K562 (cell line): Measurements from ENCODE around the gene ZNF672. TPM values are rescaled to one million over a fixed set of nuclear protein-coding genes. Genes with fewer than 3 reads are reported as not detected.

ENCODE experiments used
- CCNT2 ChIP-seq: IDR thresholded peaks from 2 replicates; pipeline ENCODE4 v1.6.1; 2011; ENCODE audit warnings: borderline replicate concordance, low read depth, mild to moderate bottlenecking, moderate library complexity, mixed read lengths, low read length; ENCODE audit not compliant: insufficient read length; ENCODE audit errors: extremely low read depth
- FOXA3 ChIP-seq, 2 experiments: fragments of 450-650 bp in 1 of 2; sonication (generic) in 1 of 2; formaldehyde crosslinking; IDR thresholded peaks in 1 of 2; conservative IDR thresholded peaks in 1 of 2; 2 replicates each; pipeline versions ENCODE4 v1.4.0 to v1.8.0; 2020 to 2022; ENCODE audit warnings: mild to moderate bottlenecking in 2 of 2, missing genetic modification reagents in 1 of 2
- FOXP1 ChIP-seq: sonication (generic); formaldehyde crosslinking; IDR thresholded peaks from 2 replicates; pipeline ENCODE4 v1.8.0; 2022; ENCODE audit warnings: mild to moderate bottlenecking, missing genetic modification reagents
- HSF4 ChIP-seq: fragments of 250-450 bp; sonication (Bioruptor Pico); IDR thresholded peaks from 2 replicates; pipeline ENCODE4 v2.1.2; 2022; ENCODE audit warnings: mild to moderate bottlenecking, moderate library complexity, borderline replicate concordance
- MLLT1 ChIP-seq, 2 experiments: fragments of 450-650 bp; IDR thresholded peaks; 2 replicates each; pipeline ENCODE4 v1.6.1; 2016
- MYC ChIP-seq, 2 experiments: fragments of 250-450 bp in 1 of 2; sonication (Bioruptor Pico) in 1 of 2; IDR thresholded peaks; 2 replicates each; pipeline versions ENCODE4 v1.5.1 to v1.6.1; 2012 to 2021; ENCODE audit warnings: low read depth in 2 of 2, borderline replicate concordance in 1 of 2, improper control_type of control experiment in 1 of 2, low read length in 1 of 2, mild to moderate bottlenecking in 1 of 2, moderate library complexity in 1 of 2
- NR2C1 ChIP-seq, 2 experiments: fragments of 450-650 bp; IDR thresholded peaks; 2 replicates each; pipeline ENCODE4 v1.6.1; 2017; ENCODE audit warnings: mild to moderate bottlenecking in 2 of 2, antibody characterized with exemption in 1 of 2, inconsistent platforms in 1 of 2, missing compliant biosample characterization in 1 of 2, missing genetic modification characterization in 1 of 2
- NRF1 ChIP-seq, 2 experiments: fragments of 450-650 bp; IDR thresholded peaks in 1 of 2; conservative IDR thresholded peaks in 1 of 2; 2 replicates each; pipeline ENCODE4 v1.6.1; 2014; ENCODE audit warnings: mild to moderate bottlenecking in 2 of 2
- PATZ1 ChIP-seq: fragments of 250-450 bp; sonication (Bioruptor Pico); IDR thresholded peaks from 2 replicates; pipeline ENCODE4 v1.5.0; 2020; ENCODE audit warnings: mild to moderate bottlenecking, borderline replicate concordance
- PPARD ChIP-seq: fragments of 250-450 bp; sonication (Bioruptor Pico); IDR thresholded peaks from 2 replicates; pipeline ENCODE4 v1.8.0; 2022; ENCODE audit warnings: inconsistent platforms, mild to moderate bottlenecking, moderate library complexity
- SPI1 ChIP-seq: IDR thresholded peaks from 2 replicates; pipeline ENCODE4 v1.6.1; 2011; ENCODE audit warnings: low read depth, low read length, control low read depth, borderline replicate concordance
- ZBTB1 ChIP-seq: sonication (generic); formaldehyde crosslinking; IDR thresholded peaks from 2 replicates; pipeline ENCODE4 v1.8.1; 2023; ENCODE audit warnings: missing genetic modification reagents, low read depth, mild to moderate bottlenecking, borderline replicate concordance
- ZBTB9 ChIP-seq: fragments of 450-650 bp; formaldehyde crosslinking; IDR thresholded peaks from 2 replicates; pipeline ENCODE4 v1.4.0; 2020; ENCODE audit warnings: mild to moderate bottlenecking, moderate library complexity
- polyA plus RNA-seq, 8 experiments: library from polyadenylated mRNA; depleted of rRNA in 4 of 8; stranded (reverse) in 5 of 8; unstranded in 3 of 8; fragments of >200 nt; fragmentation: Nextera tagmentation in 2 of 8; fragmentation: Illumina TruSeq in 1 of 8; extraction: Ambion mirVana in 2 of 8; extraction: Trizol in 1 of 8; gene quantifications; 2 replicates each; pipeline versions ENCODE4 v1.2.1 to v1.2.3, GENCODE V29; 2011 to 2014; ENCODE audit warnings: inconsistent platforms in 1 of 8, missing spikeins in 1 of 8
- total RNA-seq, 7 experiments: library from RNA; depleted of rRNA in 6 of 7; stranded (reverse); fragments of >200 nt in 6 of 7; fragmentation: Illumina TruSeq in 2 of 7; extraction: Trizol in 2 of 7; gene quantifications; 2 replicates each; pipeline versions ENCODE4 v1.2.1 to v1.2.3, GENCODE V29; 2011 to 2021; ENCODE audit warnings: low replicate concordance in 1 of 7
- TF ChIP-seq, protein P1 (sequence below): fragments of 200-800 bp; sonication (Bioruptor generic); IDR thresholded peaks from 2 replicates; pipeline ENCODE4 v1.6.1; 2017; ENCODE audit warnings: missing genetic modification characterization, missing compliant biosample characterization
- TF ChIP-seq, protein P2 (sequence below): sonication (generic); formaldehyde crosslinking; IDR thresholded peaks from 2 replicates; pipeline ENCODE4 v1.8.1; 2023; ENCODE audit warnings: mild to moderate bottlenecking, missing genetic modification reagents

Gene ZNF672
- total and polyA plus RNA-seq, 9 of the 15 experiments (the other 6 are each of a cell fraction or from before 2014, with no cell fraction given) = 1.9 to 57.9 (median 24.1) TPM

- peak; percentile 66 for TF ChIP-seq SPI1
- TF ChIP-seq, protein P1, sequence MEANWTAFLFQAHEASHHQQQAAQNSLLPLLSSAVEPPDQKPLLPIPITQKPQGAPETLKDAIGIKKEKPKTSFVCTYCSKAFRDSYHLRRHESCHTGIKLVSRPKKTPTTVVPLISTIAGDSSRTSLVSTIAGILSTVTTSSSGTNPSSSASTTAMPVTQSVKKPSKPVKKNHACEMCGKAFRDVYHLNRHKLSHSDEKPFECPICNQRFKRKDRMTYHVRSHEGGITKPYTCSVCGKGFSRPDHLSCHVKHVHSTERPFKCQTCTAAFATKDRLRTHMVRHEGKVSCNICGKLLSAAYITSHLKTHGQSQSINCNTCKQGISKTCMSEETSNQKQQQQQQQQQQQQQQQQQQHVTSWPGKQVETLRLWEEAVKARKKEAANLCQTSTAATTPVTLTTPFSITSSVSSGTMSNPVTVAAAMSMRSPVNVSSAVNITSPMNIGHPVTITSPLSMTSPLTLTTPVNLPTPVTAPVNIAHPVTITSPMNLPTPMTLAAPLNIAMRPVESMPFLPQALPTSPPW = peak; percentile 88
- peak; percentile 46; the same call in 1 of the 2 replicates for TF ChIP-seq ZBTB1 (CRISPR knock-in tag)
- TF ChIP-seq, protein P2, sequence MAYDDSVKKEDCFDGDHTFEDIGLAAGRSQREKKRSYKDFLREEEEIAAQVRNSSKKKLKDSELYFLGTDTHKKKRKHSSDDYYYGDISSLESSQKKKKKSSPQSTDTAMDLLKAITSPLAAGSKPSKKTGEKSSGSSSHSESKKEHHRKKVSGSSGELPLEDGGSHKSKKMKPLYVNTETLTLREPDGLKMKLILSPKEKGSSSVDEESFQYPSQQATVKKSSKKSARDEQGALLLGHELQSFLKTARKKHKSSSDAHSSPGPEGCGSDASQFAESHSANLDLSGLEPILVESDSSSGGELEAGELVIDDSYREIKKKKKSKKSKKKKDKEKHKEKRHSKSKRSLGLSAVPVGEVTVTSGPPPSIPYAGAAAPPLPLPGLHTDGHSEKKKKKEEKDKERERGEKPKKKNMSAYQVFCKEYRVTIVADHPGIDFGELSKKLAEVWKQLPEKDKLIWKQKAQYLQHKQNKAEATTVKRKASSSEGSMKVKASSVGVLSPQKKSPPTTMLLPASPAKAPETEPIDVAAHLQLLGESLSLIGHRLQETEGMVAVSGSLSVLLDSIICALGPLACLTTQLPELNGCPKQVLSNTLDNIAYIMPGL (CRISPR knock-in tag) = peak; percentile 97
- TF ChIP-seq PATZ1 = peak; percentile 83; the same call in 1 of the 2 replicates
- peak; percentile 26 to 46; a peak in 2 of 4 replicates for TF ChIP-seq NRF1 (conservative IDR thresholded peaks at IDR 0.05 in 1 of 2, IDR thresholded peaks at IDR 0.05 in 1 of 2)
- TF ChIP-seq NR2C1 (IDR thresholded peaks at IDR 0.05) = peak; percentile 71
- TF ChIP-seq NR2C1 (tag; IDR thresholded peaks at IDR 0.05) = peak; percentile 70; the same call in 1 of the 2 replicates
- peak; percentile 67 for TF ChIP-seq ZBTB9
- TF ChIP-seq CCNT2 = peak; percentile 75
- TF ChIP-seq HSF4 = no peak
- no peak; the same call in 1 of the 2 replicates for TF ChIP-seq MYC (IDR thresholded peaks at IDR 0.05; ENCODE audit: low read depth, low read length)
- TF ChIP-seq MYC (CRISPR knock-in tag; IDR thresholded peaks at IDR 0.05; ENCODE audit: borderline replicate concordance, low read depth) = peak; percentile 19; the same call in 1 of the 2 replicates
- no peak for TF ChIP-seq PPARD (CRISPR knock-in tag)
- peak; percentile 98 for TF ChIP-seq FOXP1 (CRISPR knock-in tag)
- TF ChIP-seq FOXA3 (CRISPR knock-in tag; conservative IDR thresholded peaks at IDR 0.05 in 1 of 2, IDR thresholded peaks at IDR 0.05 in 1 of 2) = peak in 1 of 2 experiments; percentile 76; a peak in 2 of 4 replicates
- peak; percentile 64 to 87; a peak in 3 of 4 replicates for TF ChIP-seq MLLT1 (IDR thresholded peaks at IDR 0.05)
Measured at GRCh38 chr1:248838357-248839167, 538 bp downstream of the ZNF672 start (continued).
